IPS-18a (cell line): ENCODE results near the gene TRIOBP.

Experiments used
- H3K27ac ChIP-seq: one replicate; pipeline ENCODE4 v1.5.1; 2013; ENCODE audit warnings: low read length
- H3K27me3 ChIP-seq: one replicate; pipeline ENCODE4 v1.6.1; 2013; ENCODE audit warnings: mild to moderate bottlenecking, low read length; ENCODE audit not compliant: control insufficient read depth, insufficient read depth
- H3K36me3 ChIP-seq: one replicate; pipeline ENCODE4 v1.6.1; 2013; ENCODE audit warnings: low read depth, low read length; ENCODE audit not compliant: control insufficient read depth
- H3K4me1 ChIP-seq: one replicate; pipeline ENCODE4 v1.6.1; 2013; ENCODE audit warnings: low read depth, low read length; ENCODE audit not compliant: control insufficient read depth
- H3K4me3 ChIP-seq: one replicate; pipeline ENCODE4 v1.5.1; 2013; ENCODE audit warnings: low read length
- H3K9ac ChIP-seq: one replicate; pipeline ENCODE4 v1.6.1; 2013; ENCODE audit warnings: mild to moderate bottlenecking, low read length, moderate library complexity
- H3K9me3 ChIP-seq: one replicate; pipeline ENCODE4 v1.6.1; 2013; ENCODE audit warnings: low read depth, low read length; ENCODE audit not compliant: control insufficient read depth

The TRIOBP gene

GRCh38 chr22:37763652-37764051, 66.8 kb downstream of the TRIOBP start:
- Histone ChIP-seq H3K27me3 (no peaks in the 10 kb centered on the region), H3K4me3 (no peak overlapping the region), H3K4me1 (no peaks in the 10 kb centered on the region), H3K9ac (no peak overlapping the region), H3K36me3 (peaks cover 9% of the 10 kb centered on the region), H3K27ac (no peak overlapping the region), H3K9me3 (no peaks in the 10 kb centered on the region)

- H3K27ac ChIP-seq = no peak overlapping the region
- no peak overlapping the region for H3K9ac ChIP-seq
- no peaks in the 10 kb centered on the region for H3K4me1 ChIP-seq
- no peaks in the 10 kb centered on the region for H3K27me3 ChIP-seq
- no peak overlapping the region for H3K4me3 ChIP-seq
- H3K36me3 ChIP-seq = peaks cover 9% of the 10 kb centered on the region
- H3K9me3 ChIP-seq = no peaks in the 10 kb centered on the region
Observed at GRCh38 chr22:37764622-37765021, 67.8 kb downstream of the TRIOBP start.

GRCh38 chr22:37765498-37765897, 68.7 kb downstream of the TRIOBP start:
- Histone ChIP-seq H3K36me3 (peaks cover 4% of the 10 kb centered on the region), H3K9ac (no peak overlapping the region), H3K9me3 (no peaks in the 10 kb centered on the region), H3K27me3 (no peaks in the 10 kb centered on the region), H3K27ac (no peak overlapping the region), H3K4me3 (no peak overlapping the region), H3K4me1 (no peaks in the 10 kb centered on the region)

GRCh38 chr22:37765953-37766576, 69.2 kb downstream of the TRIOBP start:
- H3K27ac ChIP-seq = no peak overlapping the region
- H3K27me3 ChIP-seq = no peaks in the 10 kb centered on the region
- H3K4me1 ChIP-seq = no peaks in the 10 kb centered on the region
- H3K9me3 ChIP-seq = no peaks in the 10 kb centered on the region
- peaks cover 4% of the 10 kb centered on the region for H3K36me3 ChIP-seq
- H3K9ac ChIP-seq = no peak overlapping the region
- no peak overlapping the region for H3K4me3 ChIP-seq

GRCh38 chr22:37768273-37768672, 71.4 kb downstream of the TRIOBP start:
- no peaks in the 10 kb centered on the region for H3K27me3 ChIP-seq
- H3K4me1 ChIP-seq = no peaks in the 10 kb centered on the region
- no peak overlapping the region for H3K4me3 ChIP-seq
- no peak overlapping the region for H3K27ac ChIP-seq
- H3K9me3 ChIP-seq = no peaks in the 10 kb centered on the region
- no peak overlapping the region for H3K9ac ChIP-seq
- H3K36me3 ChIP-seq = peaks cover 12% of the 10 kb centered on the region

GRCh38 chr22:37769056-37769455, 72.2 kb downstream of the TRIOBP start:
- H3K36me3 ChIP-seq = peaks cover 12% of the 10 kb centered on the region
- H3K9me3 ChIP-seq = no peaks in the 10 kb centered on the region
- H3K4me1 ChIP-seq = no peaks in the 10 kb centered on the region
- no peak overlapping the region for H3K4me3 ChIP-seq
- no peak overlapping the region for H3K27ac ChIP-seq
- H3K27me3 ChIP-seq = no peaks in the 10 kb centered on the region
- H3K9ac ChIP-seq = no peak overlapping the region

GRCh38 chr22:37771081-37771480, 74.2 kb downstream of the TRIOBP start:
- no peaks in the 10 kb centered on the region for H3K4me1 ChIP-seq
- no peak overlapping the region for H3K9ac ChIP-seq
- H3K36me3 ChIP-seq = peaks cover 12% of the 10 kb centered on the region
- no peaks in the 10 kb centered on the region for H3K27me3 ChIP-seq
- H3K27ac ChIP-seq = no peak overlapping the region
- H3K4me3 ChIP-seq = no peak overlapping the region
- H3K9me3 ChIP-seq = no peaks in the 10 kb centered on the region

GRCh38 chr22:37771702-37772427, 75.0 kb downstream of the TRIOBP start:
- no peak overlapping the region for H3K27ac ChIP-seq
- H3K4me1 ChIP-seq = no peaks in the 10 kb centered on the region
- H3K4me3 ChIP-seq = no peak overlapping the region
- H3K36me3 ChIP-seq = peaks cover 12% of the 10 kb centered on the region
- H3K9me3 ChIP-seq = no peaks in the 10 kb centered on the region
- H3K9ac ChIP-seq = no peak overlapping the region
- H3K27me3 ChIP-seq = no peaks in the 10 kb centered on the region

GRCh38 chr22:37774728-37775127, 77.9 kb downstream of the TRIOBP start:
- H3K4me1 ChIP-seq = no peaks in the 10 kb centered on the region
- no peaks in the 10 kb centered on the region for H3K27me3 ChIP-seq
- H3K9me3 ChIP-seq = no peaks in the 10 kb centered on the region
- no peak overlapping the region for H3K27ac ChIP-seq
- H3K36me3 ChIP-seq = peaks cover 8% of the 10 kb centered on the region
- no peak overlapping the region for H3K4me3 ChIP-seq
- H3K9ac ChIP-seq = no peak overlapping the region

GRCh38 chr22:37775785-37776638, 79.2 kb downstream of the TRIOBP start:
- Histone ChIP-seq H3K36me3 (peaks cover 8% of the 10 kb centered on the region), H3K9ac (no peak overlapping the region), H3K4me3 (no peak overlapping the region)

GRCh38 chr22:37776639-37777005, 79.8 kb downstream of the TRIOBP start:
- Histone ChIP-seq H3K9me3 (no peaks in the 10 kb centered on the region), H3K36me3 (peaks cover 8% of the 10 kb centered on the region), H3K4me3 (no peak overlapping the region), H3K27me3 (no peaks in the 10 kb centered on the region), H3K4me1 (no peaks in the 10 kb centered on the region), H3K9ac (no peak overlapping the region), H3K27ac (no peak overlapping the region)

More at GRCh38 chr22:37775785-37776638, 79.2 kb downstream of the TRIOBP start:
- Histone ChIP-seq H3K9me3 (no peaks in the 10 kb centered on the region), H3K27me3 (no peaks in the 10 kb centered on the region), H3K27ac (no peak overlapping the region), H3K4me1 (no peaks in the 10 kb centered on the region)
